ENCODE data around the gene OPRM1.
"Not testable (repeated sequence)": the region's sequence is repeated elsewhere in the genome, so short reads cannot be mapped to it uniquely, and the experiment has no call there.

The OPRM1 gene

GRCh38 chr6:154196333-154196885 lies 157.4 kb downstream of the OPRM1 start:
- Histone ChIP-seq H3K4me3 (no peak overlapping the region), H3K9ac (no peak overlapping the region), H3K9me3 (replicated peaks in 1 of 11) (peaks cover 0 to 22% (median 7%) of the 10 kb centered on the region in 11 experiments; a peak in 14 of 22 replicates), H3K4me2 (peak overlapping the region in 1 of 11 experiments; percentile 84; a peak in 1 of 22 replicates), H3K4me1 (peaks cover 4 to 46% (median 7%) of the 10 kb centered on the region in 10 experiments; a peak in 13 of 20 replicates), H3K27me3 (no peaks in the 10 kb centered on the region), H3K27ac (peak overlapping the region in 3 of 11 experiments; percentile 7 to 38 (median 38); a peak in 3 of 22 replicates), H4K20me1 (peaks cover 0 to 25% (median 4%) of the 10 kb centered on the region in 11 experiments; a peak in 6 of 22 replicates), H3K36me3 (peaks cover 0 to 99% (median 78%) of the 10 kb centered on the region in 11 experiments; a peak in 17 of 22 replicates)
- TF ChIP-seq Cebpa-rat (IDR thresholded peaks at IDR 0.05): no peak

GRCh38 chr6:154197196-154197860 lies 158.3 kb downstream of the OPRM1 start:
- Histone ChIP-seq H3K4me3 (peak overlapping the region in 1 of 10 experiments; percentile 11; a peak in 1 of 20 replicates), H3K4me2 (peak overlapping the region in 9 of 11 experiments; percentile 2 to 84 (median 25); a peak in 11 of 22 replicates), H3K27ac (peak overlapping the region in 3 of 11 experiments; percentile 7 to 38 (median 38); a peak in 4 of 22 replicates), H3K9ac (peak overlapping the region in 2 of 11 experiments; percentile 40 to 61; a peak in 4 of 22 replicates), H4K20me1 (peaks cover 0 to 25% (median 4%) of the 10 kb centered on the region in 11 experiments; a peak in 6 of 22 replicates), H3K27me3 (no peaks in the 10 kb centered on the region), H3K9me3 (replicated peaks in 1 of 11) (peaks cover 0 to 24% (median 9%) of the 10 kb centered on the region in 11 experiments; a peak in 14 of 22 replicates), H3K4me1 (peaks cover 8 to 55% (median 13%) of the 10 kb centered on the region in 10 experiments; a peak in 15 of 20 replicates), H3K36me3 (peaks cover 0 to 95% (median 79%) of the 10 kb centered on the region in 11 experiments; a peak in 17 of 22 replicates)
- no peak for TF ChIP-seq Cebpa-rat (IDR thresholded peaks at IDR 0.05)

GRCh38 chr6:154201688-154202087 lies 162.6 kb downstream of the OPRM1 start:
- not testable (repeated sequence) for H3K27me3 ChIP-seq, H3K4me3 ChIP-seq
- peak overlapping the region in 3 of 11 experiments; percentile 59 to 71 (median 66); a peak in 5 of 22 replicates for H3K9ac ChIP-seq
- peak overlapping the region in 5 of 11 experiments; percentile 42 to 85 (median 64); a peak in 10 of 22 replicates for H3K4me2 ChIP-seq
- peaks cover 0 to 10% (median 0%) of the 10 kb centered on the region in 11 experiments; a peak in 4 of 22 replicates for H4K20me1 ChIP-seq
- peak overlapping the region in 5 of 11 experiments; percentile 4 to 91 (median 81); a peak in 7 of 22 replicates for H3K27ac ChIP-seq
- H3K9me3 ChIP-seq (replicated peaks in 1 of 11): peaks cover 0 to 17% (median 6%) of the 10 kb centered on the region in 11 experiments; a peak in 10 of 22 replicates
- H3K4me1 ChIP-seq: peaks cover 12 to 91% (median 26%) of the 10 kb centered on the region in 10 experiments; a peak in 16 of 20 replicates
- peaks cover 0 to 97% (median 84%) of the 10 kb centered on the region in 11 experiments; a peak in 19 of 22 replicates for H3K36me3 ChIP-seq

- H3K27me3 ChIP-seq: no peaks in the 10 kb centered on the region
- no peak overlapping the region for H3K4me3 ChIP-seq
- TF ChIP-seq Cebpa-rat (IDR thresholded peaks at IDR 0.05): no peak
- H4K20me1 ChIP-seq: peaks cover 0 to 5% (median 0%) of the 10 kb centered on the region in 11 experiments; a peak in 4 of 22 replicates
- H3K9ac ChIP-seq: peak overlapping the region in 4 of 11 experiments; percentile 43 to 71 (median 62); a peak in 7 of 22 replicates
- H3K4me2 ChIP-seq: peak overlapping the region in 9 of 11 experiments; percentile 4 to 85 (median 42); a peak in 16 of 22 replicates
- H3K27ac ChIP-seq: peak overlapping the region in 7 of 11 experiments; percentile 4 to 91 (median 69); a peak in 11 of 22 replicates
- peaks cover 0 to 17% (median 6%) of the 10 kb centered on the region in 11 experiments; a peak in 10 of 22 replicates for H3K9me3 ChIP-seq (replicated peaks in 1 of 11)
- H3K36me3 ChIP-seq: peaks cover 0 to 97% (median 86%) of the 10 kb centered on the region in 11 experiments; a peak in 19 of 22 replicates
- peaks cover 8 to 84% (median 25%) of the 10 kb centered on the region in 10 experiments; a peak in 16 of 20 replicates for H3K4me1 ChIP-seq
Observed at GRCh38 chr6:154202339-154202738, 163.3 kb downstream of the OPRM1 start.

- peak overlapping the region in 3 of 11 experiments; percentile 59 to 71 (median 66); a peak in 5 of 22 replicates for H3K9ac ChIP-seq
- H4K20me1 ChIP-seq: no peaks in the 10 kb centered on the region; a peak in 3 of 22 replicates
- H3K4me1 ChIP-seq: peaks cover 6 to 78% (median 21%) of the 10 kb centered on the region in 10 experiments; a peak in 16 of 20 replicates
- H3K9me3 ChIP-seq (replicated peaks in 1 of 11): peaks cover 0 to 17% (median 6%) of the 10 kb centered on the region in 11 experiments; a peak in 10 of 22 replicates
- H3K27me3 ChIP-seq: no peaks in the 10 kb centered on the region
- no peak for TF ChIP-seq Cebpa-rat (IDR thresholded peaks at IDR 0.05)
- H3K4me3 ChIP-seq: peak overlapping the region in 1 of 10 experiments; percentile 15; a peak in 1 of 20 replicates
- H3K4me2 ChIP-seq: peak overlapping the region in 8 of 11 experiments; percentile 4 to 85 (median 50); a peak in 15 of 22 replicates
- peak overlapping the region in 7 of 11 experiments; percentile 4 to 91 (median 69); a peak in 10 of 22 replicates for H3K27ac ChIP-seq
- H3K36me3 ChIP-seq: peaks cover 0 to 97% (median 87%) of the 10 kb centered on the region in 11 experiments; a peak in 19 of 22 replicates
Observed at GRCh38 chr6:154202958-154203357, 163.9 kb downstream of the OPRM1 start.

- no peak for TF ChIP-seq Cebpa-rat (IDR thresholded peaks at IDR 0.05)
- Histone ChIP-seq H3K9me3 (replicated peaks in 1 of 11) (peaks cover 0 to 17% (median 6%) of the 10 kb centered on the region in 11 experiments; a peak in 10 of 22 replicates), H3K9ac (no peak overlapping the region), H3K4me2 (no peak overlapping the region), H3K27me3 (no peaks in the 10 kb centered on the region), H3K4me1 (peaks cover 6 to 55% (median 21%) of the 10 kb centered on the region in 10 experiments; a peak in 16 of 20 replicates), H3K27ac (no peak overlapping the region), H3K4me3 (no peak overlapping the region), H4K20me1 (no peaks in the 10 kb centered on the region), H3K36me3 (peaks cover 0 to 97% (median 85%) of the 10 kb centered on the region in 11 experiments; a peak in 19 of 22 replicates)
Observed at GRCh38 chr6:154206141-154206540, 167.1 kb downstream of the OPRM1 start.

- Histone ChIP-seq H3K9ac (no peak overlapping the region), H3K4me2 (no peak overlapping the region), H3K27ac (no peak overlapping the region; a peak in 1 of 22 replicates), H3K36me3 (peaks cover 0 to 96% (median 85%) of the 10 kb centered on the region in 11 experiments; a peak in 19 of 22 replicates), H3K27me3 (no peaks in the 10 kb centered on the region), H3K4me1 (peaks cover 6 to 55% (median 17%) of the 10 kb centered on the region in 10 experiments; a peak in 16 of 20 replicates), H3K4me3 (no peak overlapping the region), H3K9me3 (replicated peaks in 1 of 11) (peaks cover 0 to 9% (median 0%) of the 10 kb centered on the region in 11 experiments; a peak in 5 of 22 replicates), H4K20me1 (peaks cover 0 to 5% (median 0%) of the 10 kb centered on the region in 11 experiments; a peak in 1 of 22 replicates)
- no peak for TF ChIP-seq Cebpa-rat (IDR thresholded peaks at IDR 0.05)
Observed at GRCh38 chr6:154206996-154207395, 168.0 kb downstream of the OPRM1 start.

GRCh38 chr6:154209555-154209954 lies 170.5 kb downstream of the OPRM1 start:
- Histone ChIP-seq H3K9ac (no peak overlapping the region), H3K4me3 (no peak overlapping the region), H3K4me1 (peaks cover 0 to 41% (median 7%) of the 10 kb centered on the region in 10 experiments; a peak in 13 of 20 replicates), H3K4me2 (no peak overlapping the region), H3K9me3 (replicated peaks in 1 of 11) (peaks cover 0 to 7% (median 0%) of the 10 kb centered on the region in 11 experiments; a peak in 4 of 22 replicates), H3K36me3 (peaks cover 0 to 99% (median 94%) of the 10 kb centered on the region in 11 experiments; a peak in 20 of 22 replicates), H3K27me3 (no peaks in the 10 kb centered on the region), H4K20me1 (peaks cover 0 to 7% (median 0%) of the 10 kb centered on the region in 11 experiments; a peak in 1 of 22 replicates), H3K27ac (no peak overlapping the region)
- no peak for TF ChIP-seq Cebpa-rat (IDR thresholded peaks at IDR 0.05)
